Neural progenitor cell (in vitro differentiated cells): Measurements from ENCODE around the gene CHRM4. TPM values are rescaled to one million over a fixed set of nuclear protein-coding genes. Genes with fewer than 3 reads are reported as not detected.

Experiments
- DNase-seq: peaks from one replicate; pipeline ENCODE4 v3.0.0-alpha.2; 2016; ENCODE audit warnings: low spot score
- H2AFZ ChIP-seq: fragments of 200-600 bp; sonication (generic); replicated peaks from 2 replicates; pipeline ENCODE4 v1.6.1; 2016; ENCODE audit warnings: antibody characterized with exemption
- H3F3A ChIP-seq: fragments of 200-600 bp; sonication (generic); 2 replicates; pipeline ENCODE4 v1.6.1; 2016; ENCODE audit warnings: antibody characterized with exemption, low read depth
- H3K27ac ChIP-seq: fragments of 200-600 bp; sonication (generic); 2 replicates; pipeline ENCODE4 v1.5.1; 2016; ENCODE audit warnings: mild to moderate bottlenecking
- H3K27me3 ChIP-seq: fragments of 200-600 bp; sonication (generic); 2 replicates; pipeline ENCODE4 v1.6.1; 2016; ENCODE audit warnings: mild to moderate bottlenecking, moderate library complexity
- H3K36me3 ChIP-seq: fragments of 200-600 bp; sonication (generic); 2 replicates; pipeline ENCODE4 v1.5.1; 2016
- H3K4me1 ChIP-seq: fragments of 200-600 bp; sonication (generic); 2 replicates; pipeline ENCODE4 v1.6.1; 2016; ENCODE audit warnings: mixed run types
- H3K4me2 ChIP-seq: fragments of 200-600 bp; sonication (generic); 2 replicates; pipeline ENCODE4 v1.6.1; 2016
- H3K4me3 ChIP-seq: fragments of 200-600 bp; sonication (generic); 2 replicates; pipeline ENCODE4 v1.5.1; 2016
- H3K79me2 ChIP-seq: fragments of 200-600 bp; sonication (generic); 2 replicates; pipeline ENCODE4 v1.6.1; 2016; ENCODE audit warnings: low read depth
- H3K9ac ChIP-seq: fragments of 200-600 bp; sonication (generic); 2 replicates; pipeline ENCODE4 v1.6.1; 2016
- H3K9me3 ChIP-seq: fragments of 200-600 bp; sonication (generic); 2 replicates; pipeline ENCODE4 v1.5.1; 2016; ENCODE audit warnings: low read depth
- H4K20me1 ChIP-seq: fragments of 200-600 bp; sonication (generic); 2 replicates; pipeline ENCODE4 v1.6.1; 2016; ENCODE audit warnings: low read depth
- H3K27ac Mint-ChIP-seq: 3 replicates; pipeline ENCODE4 v1.8.0; 2021; ENCODE audit warnings: mixed read lengths
- H3K27me3 Mint-ChIP-seq: 2 replicates; pipeline ENCODE4 v1.8.0; 2022; ENCODE audit warnings: low read depth, mild to moderate bottlenecking, inconsistent platforms, moderate library complexity, mixed read lengths; ENCODE audit not compliant: insufficient read depth
- H3K36me3 Mint-ChIP-seq: 3 replicates; pipeline ENCODE4 v1.8.0; 2021; ENCODE audit warnings: mixed read lengths
- H3K4me1 Mint-ChIP-seq: 3 replicates; pipeline ENCODE4 v1.8.0; 2021; ENCODE audit warnings: mixed read lengths
- H3K4me3 Mint-ChIP-seq: 3 replicates; pipeline ENCODE4 v1.8.0; 2021; ENCODE audit warnings: mild to moderate bottlenecking, moderate library complexity, mixed read lengths
- H3K9me3 Mint-ChIP-seq: 3 replicates; pipeline ENCODE4 v1.8.0; 2020; ENCODE audit warnings: mixed read lengths
- CTCF ChIP-seq: fragments of 200-600 bp; sonication (generic); IDR thresholded peaks from 2 replicates; pipeline ENCODE4 v1.5.1; 2017; ENCODE audit warnings: antibody characterized with exemption, mild to moderate bottlenecking
- EZH2 ChIP-seq: fragments of 200-600 bp; sonication (generic); IDR thresholded peaks from 2 replicates; pipeline ENCODE4 v1.6.1; 2017; ENCODE audit warnings: antibody characterized with exemption, mild to moderate bottlenecking, moderate library complexity
- EZH2phosphoT487 ChIP-seq: fragments of 200-600 bp; sonication (generic); IDR thresholded peaks from 2 replicates; pipeline ENCODE4 v1.6.1; 2017; ENCODE audit warnings: antibody characterized with exemption
- total RNA-seq: library from RNA; depleted of rRNA; stranded (reverse); fragments of >200 nt; gene quantifications from 2 replicates; pipeline ENCODE4 v1.2.3, GENCODE V29; 2015; ENCODE audit warnings: low replicate concordance

Gene CHRM4
- total RNA-seq, 1 donor from 2014 or later = not detected

DNA sequence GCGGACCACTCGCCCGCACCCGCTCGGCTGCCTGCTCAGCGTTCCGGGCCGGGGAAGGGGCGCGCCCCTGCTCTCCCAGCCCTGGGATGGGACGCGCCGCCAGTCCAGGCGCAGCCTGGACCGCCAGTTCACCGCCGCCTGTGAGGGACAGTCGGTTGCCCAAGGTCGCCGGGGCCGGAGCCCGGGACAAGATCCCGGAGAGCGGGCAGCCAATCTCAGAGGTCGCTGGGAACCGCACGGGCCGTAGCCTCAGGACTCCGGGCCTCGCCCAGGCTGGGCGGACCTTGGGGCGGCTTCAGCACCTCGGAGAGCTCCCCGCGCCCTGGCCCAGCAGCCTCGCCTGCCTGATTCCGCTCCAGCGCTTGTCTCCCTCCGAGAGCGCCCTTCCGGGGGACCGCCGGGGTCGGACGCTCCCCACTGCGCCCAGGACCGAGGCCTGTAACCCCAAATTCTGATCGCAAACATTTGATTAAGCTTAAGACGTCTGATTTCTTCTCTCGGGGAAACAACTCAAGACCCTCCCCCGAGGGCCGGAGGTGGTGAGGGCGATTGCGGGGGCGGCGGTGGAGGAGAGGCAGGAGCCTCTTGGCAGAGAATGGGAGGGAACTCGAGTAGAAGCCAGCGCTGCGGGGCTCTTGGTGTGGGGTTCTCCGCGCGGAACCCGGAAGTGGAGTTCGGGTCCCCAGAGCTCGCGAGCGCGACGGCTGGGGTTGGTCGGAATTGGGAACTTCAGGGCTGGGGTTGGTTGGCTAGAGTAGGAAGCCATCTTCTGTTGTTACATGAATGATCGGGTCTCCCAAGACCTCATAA, 1.1 kb upstream of the CHRM4 start:
- no peak overlapping the region for H3K27ac ChIP-seq
- DNase-seq = peak; percentile 96
- peak overlapping the region; percentile 84 for H3K4me3 Mint-ChIP-seq
- TF ChIP-seq EZH2 = peak; percentile 65
- TF ChIP-seq EZH2phosphoT487 = peak; percentile 51
- no peak for TF ChIP-seq CTCF
- no peak overlapping the region for H2AFZ ChIP-seq
- no peaks in the 10 kb centered on the region for H3K9me3 Mint-ChIP-seq
- H3K36me3 ChIP-seq = no peaks in the 10 kb centered on the region
- H3K36me3 Mint-ChIP-seq = peaks cover 3% of the 10 kb centered on the region
- H3K4me2 ChIP-seq = peak overlapping the region; percentile 83
- no peaks in the 10 kb centered on the region for H3K79me2 ChIP-seq
- H3F3A ChIP-seq = peaks cover 22% of the 10 kb centered on the region
- H3K27ac Mint-ChIP-seq = no peak overlapping the region
- peaks cover 67% of the 10 kb centered on the region for H3K27me3 ChIP-seq
- no peak overlapping the region for H3K9ac ChIP-seq
- H4K20me1 ChIP-seq = peaks cover 58% of the 10 kb centered on the region
- H3K9me3 ChIP-seq = no peaks in the 10 kb centered on the region
- peaks cover 25% of the 10 kb centered on the region for H3K4me1 Mint-ChIP-seq
- H3K4me3 ChIP-seq = peak overlapping the region; percentile 49
- peaks cover 34% of the 10 kb centered on the region for H3K27me3 Mint-ChIP-seq
- H3K4me1 ChIP-seq = peaks cover 23% of the 10 kb centered on the region

DNA sequence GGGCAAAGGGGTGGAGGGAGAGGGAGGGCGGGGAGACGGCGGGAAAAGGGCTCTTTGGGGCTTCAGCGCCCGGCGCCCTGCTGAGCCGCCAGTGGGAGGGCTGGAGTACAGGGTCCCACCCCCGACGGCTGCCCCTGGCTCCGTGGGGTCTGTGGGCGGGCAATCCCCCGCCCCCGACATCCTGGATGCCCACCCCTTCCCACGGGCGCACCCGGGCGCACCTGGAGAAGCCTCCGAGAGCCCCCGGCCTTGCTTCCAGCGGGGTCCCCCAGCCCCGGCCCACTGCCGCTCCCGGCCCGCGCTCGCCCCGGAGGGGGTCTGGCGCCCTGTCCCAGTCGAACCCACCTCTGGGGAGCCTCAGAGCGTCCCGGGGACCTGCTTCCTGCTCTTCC, 394 bp downstream of the CHRM4 start:
- no peaks in the 10 kb centered on the region for H3K9me3 ChIP-seq
- no peak overlapping the region for H2AFZ ChIP-seq
- TF ChIP-seq EZH2phosphoT487 (peak; percentile 34), CTCF (no peak), EZH2 (peak; percentile 20)
- H3K27me3 ChIP-seq = peaks cover 77% of the 10 kb centered on the region
- Mint-ChIP-seq H3K27ac (no peak overlapping the region), H3K4me3 (no peak overlapping the region), H3K4me1 (peaks cover 32% of the 10 kb centered on the region), H3K36me3 (no peaks in the 10 kb centered on the region), H3K9me3 (peaks cover 2% of the 10 kb centered on the region), H3K27me3 (peaks cover 47% of the 10 kb centered on the region)
- H3K79me2 ChIP-seq = no peaks in the 10 kb centered on the region
- H3F3A ChIP-seq = peaks cover 22% of the 10 kb centered on the region
- peak overlapping the region; percentile 49 for H3K4me3 ChIP-seq
- H3K27ac ChIP-seq = no peak overlapping the region
- peak overlapping the region; percentile 83 for H3K4me2 ChIP-seq
- H3K9ac ChIP-seq = no peak overlapping the region
- DNase-seq = no peak
- peaks cover 23% of the 10 kb centered on the region for H3K4me1 ChIP-seq
- H3K36me3 ChIP-seq = no peaks in the 10 kb centered on the region
- H4K20me1 ChIP-seq = peaks cover 62% of the 10 kb centered on the region

DNA sequence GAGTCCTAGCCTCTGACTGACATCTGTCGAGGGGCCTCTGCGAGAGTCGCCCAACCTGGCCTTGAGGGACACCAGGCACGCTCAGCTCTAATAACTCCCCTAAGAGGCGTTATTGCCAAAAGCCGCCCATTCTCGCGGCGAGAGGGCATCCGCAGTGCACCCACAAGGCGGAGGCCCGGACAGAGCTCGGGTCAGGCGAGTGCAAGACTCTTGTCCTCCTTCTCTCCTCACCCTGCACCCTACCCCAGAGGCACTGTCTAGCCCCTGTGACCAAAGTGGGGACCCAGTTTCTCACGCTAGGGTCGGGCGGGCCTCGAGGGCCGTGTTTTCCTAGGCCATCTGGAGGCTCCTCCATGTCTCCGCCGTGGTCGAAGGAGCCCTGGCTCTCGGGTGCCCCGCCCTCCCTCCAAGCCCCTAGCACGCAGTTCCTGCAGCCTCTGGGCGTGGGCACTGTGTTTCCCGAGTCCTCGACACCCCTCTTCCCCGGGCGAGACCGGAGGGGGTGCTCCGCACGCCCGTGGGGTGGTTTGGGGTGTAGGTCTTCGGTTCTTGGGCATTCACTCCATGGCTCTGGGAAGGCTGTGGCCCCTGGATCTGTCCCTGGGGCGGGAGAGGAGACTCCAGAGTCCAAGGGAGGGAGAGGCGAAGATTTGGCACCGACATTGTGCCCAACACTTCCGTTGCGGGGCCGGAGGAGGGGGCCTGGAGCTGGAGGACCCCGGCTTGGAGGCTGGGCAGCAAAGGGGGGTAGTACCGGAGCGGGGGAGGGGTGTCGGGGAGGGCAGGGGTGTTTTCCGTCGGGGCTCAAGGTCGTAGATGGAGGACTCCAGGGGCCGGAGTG, 1.0 kb downstream of the CHRM4 start:
- peaks cover 32% of the 10 kb centered on the region for H3K4me1 Mint-ChIP-seq
- Histone ChIP-seq H3K36me3 (no peaks in the 10 kb centered on the region), H3K4me3 (peak overlapping the region; percentile 53), H3K9ac (no peak overlapping the region), H3K4me2 (peak overlapping the region; percentile 89), H3K27me3 (peaks cover 77% of the 10 kb centered on the region), H3K9me3 (no peaks in the 10 kb centered on the region), H3K79me2 (no peaks in the 10 kb centered on the region), H3F3A (peaks cover 22% of the 10 kb centered on the region), H3K4me1 (peaks cover 23% of the 10 kb centered on the region), H3K27ac (no peak overlapping the region), H2AFZ (no peak overlapping the region), H4K20me1 (peaks cover 62% of the 10 kb centered on the region)
- TF ChIP-seq EZH2phosphoT487 = peak; percentile 84
- peak; percentile 66 for TF ChIP-seq EZH2
- no peak for TF ChIP-seq CTCF
- H3K27ac Mint-ChIP-seq = no peak overlapping the region
- no peaks in the 10 kb centered on the region for H3K36me3 Mint-ChIP-seq
- DNase-seq = peak; percentile 39
- H3K4me3 Mint-ChIP-seq = peak overlapping the region; percentile 78
- H3K27me3 Mint-ChIP-seq = peaks cover 54% of the 10 kb centered on the region
- peaks cover 2% of the 10 kb centered on the region for H3K9me3 Mint-ChIP-seq
